ENCODE results near the gene EYA2.

Gene EYA2

GRCh38 chr20:46975976-46976375 lies 81.3 kb downstream of the EYA2 start:
- in situ Hi-C loops (cut with HindIII; ENCODE audit: low sequenced_read_pairs): no loop called here

- in situ Hi-C loops (cut with HindIII; ENCODE audit: low sequenced_read_pairs): no loop called here
Observed at GRCh38 chr20:46977204-46977603, 82.6 kb downstream of the EYA2 start.

GRCh38 chr20:46977909-46978588 lies 83.4 kb downstream of the EYA2 start:
- in situ Hi-C loops (cut with HindIII; ENCODE audit: low sequenced_read_pairs): no loop called here

GRCh38 chr20:46978951-46979491 lies 84.4 kb downstream of the EYA2 start:
- in situ Hi-C loops (cut with HindIII; ENCODE audit: low sequenced_read_pairs): no loop called here

GRCh38 chr20:46979603-46980241 lies 85.1 kb downstream of the EYA2 start:
- in situ Hi-C loops (cut with HindIII; ENCODE audit: low sequenced_read_pairs): no loop called here

- in situ Hi-C loops (cut with HindIII; ENCODE audit: low sequenced_read_pairs): no loop called here
Observed at GRCh38 chr20:46981184-46981583, 86.5 kb downstream of the EYA2 start.

GRCh38 chr20:46983466-46983865 lies 88.8 kb downstream of the EYA2 start:
- in situ Hi-C loops (cut with HindIII; ENCODE audit: low sequenced_read_pairs): no loop called here

GRCh38 chr20:46984405-46984804 lies 89.8 kb downstream of the EYA2 start:
- in situ Hi-C loops (cut with HindIII; ENCODE audit: low sequenced_read_pairs): no loop called here

- in situ Hi-C loops (cut with HindIII; ENCODE audit: low sequenced_read_pairs): no loop called here
Observed at GRCh38 chr20:46985250-46985649, 90.6 kb downstream of the EYA2 start.

GRCh38 chr20:46985671-46986070 lies 91.0 kb downstream of the EYA2 start:
- in situ Hi-C loops (cut with HindIII; ENCODE audit: low sequenced_read_pairs): no loop called here

GRCh38 chr20:46987001-46987400 lies 92.4 kb downstream of the EYA2 start:
- in situ Hi-C loops (cut with HindIII; ENCODE audit: low sequenced_read_pairs): no loop called here

GRCh38 chr20:46990017-46990595 lies 95.5 kb downstream of the EYA2 start:
- in situ Hi-C loops (cut with HindIII; ENCODE audit: low sequenced_read_pairs): no loop called here

GRCh38 chr20:46990596-46991104 lies 96.0 kb downstream of the EYA2 start:
- in situ Hi-C loops (cut with HindIII; ENCODE audit: low sequenced_read_pairs): no loop called here

- in situ Hi-C loops (cut with HindIII; ENCODE audit: low sequenced_read_pairs): no loop called here
Observed at GRCh38 chr20:46991168-46991567, 96.5 kb downstream of the EYA2 start.

- in situ Hi-C loops (cut with HindIII; ENCODE audit: low sequenced_read_pairs): no loop called here
Observed at GRCh38 chr20:46991880-46992639, 97.4 kb downstream of the EYA2 start.

GRCh38 chr20:46992640-46993035 lies 98.0 kb downstream of the EYA2 start:
- in situ Hi-C loops (cut with HindIII; ENCODE audit: low sequenced_read_pairs): no loop called here

GRCh38 chr20:46993465-46994095 lies 98.9 kb downstream of the EYA2 start:
- in situ Hi-C loops (cut with HindIII; ENCODE audit: low sequenced_read_pairs): no loop called here

GRCh38 chr20:46994341-46994740 lies 99.7 kb downstream of the EYA2 start:
- in situ Hi-C loops (cut with HindIII; ENCODE audit: low sequenced_read_pairs): no loop called here

- in situ Hi-C loops (cut with HindIII; ENCODE audit: low sequenced_read_pairs): loop anchor here (5.0 kb wide), 2 partner anchors 48 to 92 kb away; no protein-coding TSS in a partner anchor
Observed at GRCh38 chr20:46995561-46996142, 101.0 kb downstream of the EYA2 start.

- in situ Hi-C loops (cut with HindIII; ENCODE audit: low sequenced_read_pairs): loop anchor here (5.0 kb wide), 2 partner anchors 50 to 90 kb away; no protein-coding TSS in a partner anchor
Observed at GRCh38 chr20:46997187-46997586, 102.5 kb downstream of the EYA2 start.
